ENCODE results near the gene CFAP299. TPM values are rescaled to one million over a fixed set of nuclear protein-coding genes. Genes with fewer than 3 reads are reported as not detected.

The CFAP299 gene
- total RNA-seq, 1 donor from 2014 or later, result not detected

DNA sequence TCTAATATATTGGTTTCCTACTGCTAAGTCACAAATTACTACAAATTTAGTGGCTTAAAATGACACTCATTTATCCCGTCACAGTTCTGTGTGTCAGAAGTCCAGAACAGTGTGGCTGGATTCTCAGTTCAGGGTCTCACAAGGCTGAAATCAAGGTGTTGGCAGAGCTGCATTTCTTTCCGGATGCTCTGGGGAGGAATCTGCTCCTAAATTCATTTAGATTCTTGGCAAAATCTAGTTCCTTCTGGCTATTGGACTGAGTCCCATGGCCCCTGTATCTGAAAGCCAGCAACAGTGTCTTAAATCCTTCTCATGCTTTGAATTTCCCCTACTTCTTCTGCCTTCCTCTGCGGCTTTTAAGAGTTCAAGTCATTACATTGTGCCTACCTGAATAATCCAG lies 591.9 kb downstream of the CFAP299 start:
- no peak for DNase-seq (ENCODE audit: low read depth, low spot score)
- Mint-ChIP-seq H3K4me3 (no peak overlapping the region), H3K27ac (ENCODE audit: unreplicated experiment) (no peak overlapping the region), H3K36me3 (ENCODE audit: low read depth) (no peaks in the 10 kb centered on the region), H3K27me3 (ENCODE audit: low read depth) (peaks cover 5% of the 10 kb centered on the region), H3K4me1 (no peaks in the 10 kb centered on the region), H3K9me3 (no peaks in the 10 kb centered on the region)
- TF ChIP-seq, protein P1, sequence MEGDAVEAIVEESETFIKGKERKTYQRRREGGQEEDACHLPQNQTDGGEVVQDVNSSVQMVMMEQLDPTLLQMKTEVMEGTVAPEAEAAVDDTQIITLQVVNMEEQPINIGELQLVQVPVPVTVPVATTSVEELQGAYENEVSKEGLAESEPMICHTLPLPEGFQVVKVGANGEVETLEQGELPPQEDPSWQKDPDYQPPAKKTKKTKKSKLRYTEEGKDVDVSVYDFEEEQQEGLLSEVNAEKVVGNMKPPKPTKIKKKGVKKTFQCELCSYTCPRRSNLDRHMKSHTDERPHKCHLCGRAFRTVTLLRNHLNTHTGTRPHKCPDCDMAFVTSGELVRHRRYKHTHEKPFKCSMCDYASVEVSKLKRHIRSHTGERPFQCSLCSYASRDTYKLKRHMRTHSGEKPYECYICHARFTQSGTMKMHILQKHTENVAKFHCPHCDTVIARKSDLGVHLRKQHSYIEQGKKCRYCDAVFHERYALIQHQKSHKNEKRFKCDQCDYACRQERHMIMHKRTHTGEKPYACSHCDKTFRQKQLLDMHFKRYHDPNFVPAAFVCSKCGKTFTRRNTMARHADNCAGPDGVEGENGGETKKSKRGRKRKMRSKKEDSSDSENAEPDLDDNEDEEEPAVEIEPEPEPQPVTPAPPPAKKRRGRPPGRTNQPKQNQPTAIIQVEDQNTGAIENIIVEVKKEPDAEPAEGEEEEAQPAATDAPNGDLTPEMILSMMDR (conservative IDR thresholded peaks at IDR 0.05), result no peak

DNA sequence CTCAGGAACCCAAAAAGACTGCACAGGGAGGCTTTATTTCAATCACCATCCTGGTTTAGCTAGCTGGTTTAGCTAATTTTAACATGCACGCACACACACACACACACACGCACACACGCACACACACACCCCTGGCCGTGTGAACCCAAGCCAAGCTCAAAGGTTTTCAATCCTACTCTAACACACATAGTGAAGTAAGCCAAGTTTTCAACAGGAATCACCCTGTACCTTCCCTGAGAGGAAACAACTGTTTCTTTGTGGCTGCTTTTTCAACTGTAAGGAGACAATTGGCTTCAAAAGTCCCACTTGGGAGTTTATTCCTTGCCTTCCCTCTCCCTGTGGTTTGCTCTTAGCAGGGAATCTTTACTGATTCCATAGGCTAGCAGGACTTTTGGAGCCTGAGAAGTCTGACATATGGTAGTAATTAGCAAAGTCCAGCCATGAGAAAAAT lies 596.1 kb downstream of the CFAP299 start:
- peaks cover 3% of the 10 kb centered on the region for H3K9me3 Mint-ChIP-seq
- H3K36me3 Mint-ChIP-seq (ENCODE audit: low read depth), result no peaks in the 10 kb centered on the region
- peaks cover 2% of the 10 kb centered on the region for H3K27me3 Mint-ChIP-seq (ENCODE audit: low read depth)
- H3K4me1 Mint-ChIP-seq, result no peaks in the 10 kb centered on the region
- H3K27ac Mint-ChIP-seq (ENCODE audit: unreplicated experiment), result no peak overlapping the region
- H3K4me3 Mint-ChIP-seq, result no peak overlapping the region
- no peak for DNase-seq (ENCODE audit: low read depth, low spot score)
- TF ChIP-seq, protein P1 (conservative IDR thresholded peaks at IDR 0.05), result no peak

DNA sequence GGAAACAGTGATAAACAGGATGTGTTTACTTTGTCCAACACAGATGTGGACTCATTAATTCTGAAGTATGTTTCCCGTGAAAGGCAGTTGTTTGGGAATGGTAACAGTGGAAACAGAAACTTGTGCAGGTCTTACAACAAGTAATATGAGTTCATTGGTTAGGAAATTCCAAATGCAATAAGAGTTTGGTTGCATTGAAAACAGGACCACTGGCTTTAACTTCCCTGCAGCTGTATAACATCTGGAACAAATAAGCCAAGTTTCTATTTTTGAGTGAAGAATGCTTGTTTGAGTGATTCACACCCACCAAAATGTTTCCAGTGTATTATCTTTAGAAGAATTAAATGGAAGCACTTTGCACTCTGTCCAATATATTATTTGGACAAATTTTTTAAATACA lies 612.6 kb downstream of the CFAP299 start:
- Mint-ChIP-seq H3K36me3 (ENCODE audit: low read depth) (no peaks in the 10 kb centered on the region), H3K4me1 (no peaks in the 10 kb centered on the region), H3K27ac (ENCODE audit: unreplicated experiment) (no peak overlapping the region), H3K27me3 (ENCODE audit: low read depth) (peaks cover 6% of the 10 kb centered on the region), H3K4me3 (no peak overlapping the region), H3K9me3 (no peaks in the 10 kb centered on the region)
- TF ChIP-seq, protein P1 (conservative IDR thresholded peaks at IDR 0.05), result no peak
- DNase-seq (ENCODE audit: low read depth, low spot score), result no peak

DNA sequence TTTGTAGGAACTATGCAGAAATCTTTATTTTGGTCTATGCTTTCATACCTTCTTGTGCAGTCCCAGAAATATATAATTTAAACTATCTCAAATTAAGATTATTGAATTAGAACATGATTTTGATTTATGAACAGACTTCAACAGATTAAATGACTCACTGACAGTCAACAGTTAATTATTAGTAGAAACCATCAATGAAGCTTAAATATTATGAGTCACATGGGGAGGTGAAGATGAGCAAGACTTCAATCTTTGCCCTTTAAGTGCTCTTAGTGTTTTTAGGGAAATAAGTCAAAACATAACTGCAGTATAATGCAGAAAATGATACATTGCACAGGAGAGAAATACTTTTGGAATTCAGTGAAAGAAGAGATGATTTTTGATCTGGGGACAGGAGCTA lies 613.5 kb downstream of the CFAP299 start:
- TF ChIP-seq, protein P1 (conservative IDR thresholded peaks at IDR 0.05), result no peak
- H3K4me3 Mint-ChIP-seq, result no peak overlapping the region
- no peaks in the 10 kb centered on the region for H3K9me3 Mint-ChIP-seq
- H3K36me3 Mint-ChIP-seq (ENCODE audit: low read depth), result no peaks in the 10 kb centered on the region
- H3K4me1 Mint-ChIP-seq, result no peaks in the 10 kb centered on the region
- no peak for DNase-seq (ENCODE audit: low read depth, low spot score)
- H3K27ac Mint-ChIP-seq (ENCODE audit: unreplicated experiment), result no peak overlapping the region
- peaks cover 6% of the 10 kb centered on the region for H3K27me3 Mint-ChIP-seq (ENCODE audit: low read depth)

DNA sequence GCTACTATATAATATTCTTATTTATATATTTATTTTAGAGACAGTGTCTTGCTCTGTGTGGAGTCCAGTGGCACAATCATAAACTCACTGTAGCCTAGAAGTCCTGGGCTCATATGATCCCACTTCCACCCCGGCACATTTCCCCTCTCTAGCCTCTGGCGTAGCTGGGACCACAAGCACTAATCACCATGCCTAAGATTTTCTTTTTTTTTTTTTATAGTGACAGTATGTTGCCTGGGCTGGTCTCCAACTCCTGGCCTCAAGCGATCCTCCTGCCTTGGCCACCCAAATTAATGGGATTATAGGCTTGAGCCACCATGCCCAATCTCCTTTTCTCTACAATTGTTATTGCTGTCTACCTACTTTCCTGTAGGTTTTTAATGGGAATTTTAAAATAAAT lies 620.9 kb downstream of the CFAP299 start:
- H3K4me3 Mint-ChIP-seq, result no peak overlapping the region
- TF ChIP-seq, protein P1 (conservative IDR thresholded peaks at IDR 0.05), result no peak
- peaks cover 4% of the 10 kb centered on the region for H3K27me3 Mint-ChIP-seq (ENCODE audit: low read depth)
- no peaks in the 10 kb centered on the region for H3K9me3 Mint-ChIP-seq
- no peak overlapping the region for H3K27ac Mint-ChIP-seq (ENCODE audit: unreplicated experiment)
- DNase-seq (ENCODE audit: low read depth, low spot score), result no peak
- no peaks in the 10 kb centered on the region for H3K4me1 Mint-ChIP-seq
- H3K36me3 Mint-ChIP-seq (ENCODE audit: low read depth), result no peaks in the 10 kb centered on the region

DNA sequence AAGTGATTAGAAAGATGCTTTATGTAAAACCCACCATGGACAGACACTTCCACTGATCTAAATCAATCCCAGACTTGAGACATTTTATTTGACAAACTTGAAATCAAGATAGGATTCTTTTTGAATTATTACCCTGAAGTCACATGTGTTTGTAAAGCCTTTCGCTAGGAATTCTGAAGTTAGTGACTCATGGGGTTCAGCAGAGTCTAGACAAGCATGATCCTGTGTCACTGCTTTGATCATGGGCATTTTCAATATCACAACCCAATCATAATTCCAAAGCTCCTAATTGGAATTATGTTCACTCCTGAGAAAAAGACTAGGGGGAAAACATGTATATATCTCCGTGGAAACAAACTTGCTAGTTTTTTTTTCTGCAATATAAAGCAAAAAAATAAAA lies 627.5 kb downstream of the CFAP299 start:
- Mint-ChIP-seq H3K36me3 (ENCODE audit: low read depth) (no peaks in the 10 kb centered on the region), H3K4me1 (no peaks in the 10 kb centered on the region), H3K4me3 (no peak overlapping the region), H3K9me3 (no peaks in the 10 kb centered on the region), H3K27me3 (ENCODE audit: low read depth) (peaks cover 4% of the 10 kb centered on the region), H3K27ac (ENCODE audit: unreplicated experiment) (no peak overlapping the region)
- TF ChIP-seq, protein P1 (conservative IDR thresholded peaks at IDR 0.05), result no peak
- DNase-seq (ENCODE audit: low read depth, low spot score), result no peak

Data from neural crest cell (in vitro differentiated cells).